Measurements from ENCODE around the gene DHRS4L2.
"Not testable (repeated sequence)": the region's sequence is repeated elsewhere in the genome, so short reads cannot be mapped to it uniquely, and the experiment has no call there.

DHRS4L2 gene

DNA sequence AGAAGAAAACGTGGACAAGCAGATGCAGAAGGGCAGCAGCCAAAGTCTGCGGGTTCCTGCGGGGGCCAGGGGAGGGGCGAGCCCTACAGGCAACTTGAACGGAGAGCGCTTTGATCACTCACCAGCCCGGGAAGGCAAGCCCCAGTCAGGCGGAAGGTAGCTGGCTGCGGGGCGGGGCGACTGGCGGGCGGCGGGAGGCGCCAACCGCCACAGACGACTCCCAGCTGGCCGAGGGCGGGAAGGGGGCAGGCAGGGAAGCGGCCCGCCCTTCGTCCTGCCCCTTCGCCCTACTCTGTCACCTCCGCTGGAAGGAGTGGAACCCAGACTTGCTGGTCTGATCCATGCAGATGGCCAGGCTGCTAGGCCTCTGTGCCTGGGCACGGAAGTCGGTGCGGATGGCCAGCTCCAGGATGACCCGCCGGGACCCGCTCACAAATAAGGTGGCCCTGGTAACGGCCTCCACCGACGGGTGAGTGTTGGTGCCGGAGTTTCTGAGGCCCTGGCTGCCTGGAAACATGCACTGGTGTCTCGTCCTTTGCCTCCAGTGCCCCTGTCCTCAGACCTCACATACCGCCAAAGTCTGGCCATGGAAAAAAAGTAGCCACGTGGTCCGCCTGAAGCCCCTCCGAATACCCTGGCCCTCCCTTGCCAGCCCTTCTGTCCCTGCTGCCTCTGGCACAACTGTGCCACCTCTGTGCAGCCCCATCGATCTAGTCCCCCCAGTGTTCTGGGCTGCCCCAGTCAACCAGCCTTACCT lies at the start of gene DHRS4L2:
TSS of gene DHRS4L2 (plus strand) at position 323 of the 757 bp plus-strand sequence. CDS start at position 342, 19 bp downstream.
- not testable (repeated sequence) for H3K27ac ChIP-seq

DNA sequence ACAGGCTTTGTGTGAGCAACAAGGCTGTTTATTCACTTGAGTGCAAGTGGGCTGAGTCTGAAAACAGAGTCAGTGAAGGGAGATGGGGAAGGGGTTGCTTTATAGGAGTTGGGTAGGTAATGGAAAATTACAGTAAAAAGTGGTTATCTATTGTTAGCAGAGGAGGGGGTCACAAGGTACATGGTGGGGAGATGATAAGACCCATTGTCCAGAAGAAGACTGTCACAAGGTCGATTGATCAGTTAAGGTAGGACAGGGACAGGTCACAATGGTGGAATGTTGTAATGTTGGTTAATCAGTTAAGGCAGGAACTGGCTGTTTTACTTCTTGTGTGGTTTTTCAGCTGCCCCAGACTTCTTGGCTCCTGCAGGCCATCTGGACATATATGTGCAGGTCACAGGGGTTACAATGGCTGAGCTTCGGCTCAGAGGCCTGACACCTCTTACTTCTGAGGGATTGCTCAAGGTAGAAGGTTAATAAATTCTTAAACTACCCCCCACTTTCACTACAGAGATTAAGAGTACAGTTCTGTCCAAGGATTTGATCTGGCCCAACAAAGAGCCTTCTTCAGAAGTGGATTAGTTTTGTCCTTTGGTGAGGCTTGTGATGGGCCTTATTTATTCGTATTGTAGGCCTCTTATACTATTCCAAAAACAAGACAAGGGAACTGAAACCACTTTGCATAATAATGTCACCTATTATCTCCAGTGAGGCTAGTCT lies 49.0 kb upstream of the DHRS4L2 start:
- no peak for TF ChIP-seq CTCF (IDR thresholded peaks at IDR 0.05)
- H3K27ac ChIP-seq: no peak overlapping the region

DNA sequence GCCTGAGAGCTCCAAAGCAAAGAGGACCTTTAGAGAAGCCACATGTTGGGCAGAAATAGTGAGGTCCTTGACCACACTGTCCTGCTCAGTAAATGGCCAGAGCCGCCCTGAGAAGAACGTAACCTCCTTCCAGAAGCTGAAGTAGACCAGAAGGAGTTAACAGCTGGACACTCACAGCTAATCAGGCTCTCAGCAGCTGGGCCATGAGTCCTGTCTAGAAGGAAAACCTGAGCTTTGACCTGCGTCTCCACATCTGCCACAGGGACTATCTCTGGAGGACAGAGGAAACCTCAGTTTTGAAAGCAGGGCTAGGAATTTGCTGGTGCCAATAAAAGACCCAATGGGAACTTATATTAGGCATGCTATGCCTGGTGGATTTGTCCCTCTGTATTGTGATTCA lies 47.5 kb upstream of the DHRS4L2 start:
- TF ChIP-seq ZFX (IDR thresholded peaks at IDR 0.05; ENCODE audit: borderline replicate concordance): no peak
- TF ChIP-seq CTCF (IDR thresholded peaks at IDR 0.05): no peak
- H3K27ac ChIP-seq: no peak overlapping the region

DNA sequence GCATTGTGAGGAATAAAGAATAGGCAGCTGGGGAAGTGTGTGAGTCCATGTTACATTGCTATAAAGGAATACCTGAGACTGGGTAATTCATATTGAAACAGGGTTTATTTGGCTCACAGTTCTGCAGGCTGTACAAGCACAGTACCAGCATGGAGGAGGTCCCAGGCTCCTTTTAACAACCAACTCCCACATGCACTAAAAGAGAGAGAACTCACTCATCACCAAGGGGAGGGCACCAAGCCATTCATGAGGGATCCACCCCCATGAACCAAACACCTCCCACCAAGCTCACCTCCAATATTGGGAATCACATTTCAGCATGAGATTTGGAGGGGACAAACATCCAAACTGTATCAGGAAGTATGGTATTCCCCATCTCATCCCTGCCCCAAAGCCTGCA lies 47.1 kb upstream of the DHRS4L2 start:
- no peak overlapping the region for H3K27ac ChIP-seq
- TF ChIP-seq ZFX (IDR thresholded peaks at IDR 0.05; ENCODE audit: borderline replicate concordance) (no peak), CTCF (IDR thresholded peaks at IDR 0.05) (no peak)

- H3K27ac ChIP-seq: no peak overlapping the region
- TF ChIP-seq ZFX (IDR thresholded peaks at IDR 0.05; ENCODE audit: borderline replicate concordance): no peak
- no peak for TF ChIP-seq CTCF (IDR thresholded peaks at IDR 0.05)
Observed at GRCh38 chr14:23942587-23942986, 46.1 kb upstream of the DHRS4L2 start.

DNA sequence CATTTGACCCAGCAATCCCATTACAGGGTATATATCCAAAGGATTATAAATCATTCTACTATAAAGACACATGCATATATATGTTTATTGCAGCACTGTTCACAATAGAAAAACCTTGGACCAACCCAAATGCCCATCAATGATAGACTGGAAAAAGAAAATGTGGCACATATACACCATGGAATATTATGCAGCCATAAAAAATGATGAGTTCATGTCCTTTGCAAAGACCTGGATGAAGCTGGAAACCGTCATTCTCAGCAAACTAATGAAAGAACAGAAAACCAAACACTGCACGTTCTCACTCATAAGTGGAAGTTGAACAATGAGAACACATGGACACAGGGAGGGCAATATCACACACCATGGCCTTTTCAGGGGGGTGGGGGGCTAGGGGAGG lies 39.7 kb upstream of the DHRS4L2 start:
- not testable (repeated sequence) for H3K27ac ChIP-seq

DNA sequence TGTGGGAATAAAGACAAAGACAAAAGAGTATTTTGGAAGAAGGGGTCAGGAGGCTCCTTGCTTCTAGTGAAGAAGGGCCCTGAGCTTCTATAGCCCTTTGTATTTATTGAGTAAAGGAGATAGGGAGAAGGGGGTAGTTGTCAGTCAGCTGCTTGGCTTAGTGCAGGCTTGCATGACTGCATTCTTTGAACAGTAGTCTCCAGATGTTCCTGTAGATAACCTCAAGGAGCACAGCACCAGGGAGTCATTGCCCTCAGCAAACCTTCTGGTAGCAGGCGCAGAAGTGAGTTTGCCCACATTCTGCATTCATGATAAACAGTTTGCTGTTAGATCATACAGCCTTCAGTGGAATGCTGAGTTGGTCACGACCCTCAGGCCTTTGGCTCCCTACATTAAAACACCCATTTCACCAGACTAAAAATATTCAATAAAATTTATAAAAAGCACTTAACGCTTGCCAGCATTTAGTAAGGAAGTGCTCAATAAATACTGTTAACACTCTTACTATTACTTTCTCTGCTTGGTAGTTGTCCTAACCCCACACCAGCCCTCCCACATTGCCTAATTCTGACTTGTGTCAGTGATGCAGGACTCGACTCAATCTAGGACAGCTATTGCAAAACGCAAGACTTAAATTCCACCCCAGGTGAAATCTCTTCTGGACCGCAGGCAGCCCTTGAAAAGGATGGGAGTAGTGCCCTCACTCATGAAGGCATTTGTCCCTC lies 38.2 kb upstream of the DHRS4L2 start:
- no peak for TF ChIP-seq ZFX (IDR thresholded peaks at IDR 0.05; ENCODE audit: borderline replicate concordance)
- TF ChIP-seq CTCF (IDR thresholded peaks at IDR 0.05): no peak
- no peak overlapping the region for H3K27ac ChIP-seq

GRCh38 chr14:23951136-23951466 lies 37.6 kb upstream of the DHRS4L2 start:
- not testable (repeated sequence) for H3K27ac ChIP-seq
